ENCODE measurements around the gene RTN4R.
"Not testable (repeated sequence)": the region's sequence is repeated elsewhere in the genome, so short reads cannot be mapped to it uniquely, and the experiment has no call there.

Gene RTN4R

GRCh38 chr22:20269673-20270072 is 1.6 kb upstream of the RTN4R start:
- not testable (repeated sequence) for DNase-seq

- not testable (repeated sequence) for DNase-seq
These were observed 1.1 kb upstream of the RTN4R start for GRCh38 chr22:20269201-20269600.

GRCh38 chr22:20267441-20268278 is 458 bp downstream of the RTN4R start:
- DNase-seq: peak; percentile 1

GRCh38 chr22:20266667-20267440 is 1.3 kb downstream of the RTN4R start:
- DNase-seq: not testable (repeated sequence)

GRCh38 chr22:20265772-20266666 is 2.1 kb downstream of the RTN4R start:
- DNase-seq: not testable (repeated sequence)

GRCh38 chr22:20264614-20265452 is 3.3 kb downstream of the RTN4R start:
- DNase-seq: no peak

GRCh38 chr22:20263404-20264281 is 4.5 kb downstream of the RTN4R start:
- DNase-seq: not testable (repeated sequence)

- no peak for DNase-seq
These were observed 5.5 kb downstream of the RTN4R start for GRCh38 chr22:20262582-20263147.

- no peak for DNase-seq
These were observed 6.1 kb downstream of the RTN4R start for GRCh38 chr22:20261848-20262581.

GRCh38 chr22:20260071-20260765 is 7.9 kb downstream of the RTN4R start:
- no peak for DNase-seq

- no peak for DNase-seq
These were observed 8.8 kb downstream of the RTN4R start for GRCh38 chr22:20259327-20259688.

- DNase-seq: no peak
These were observed 9.4 kb downstream of the RTN4R start for GRCh38 chr22:20258584-20259326.

GRCh38 chr22:20258021-20258299 is 10.2 kb downstream of the RTN4R start:
- DNase-seq: no peak

GRCh38 chr22:20257212-20258020 is 10.7 kb downstream of the RTN4R start:
- DNase-seq: no peak

GRCh38 chr22:20256551-20257211 is 11.4 kb downstream of the RTN4R start:
- no peak for DNase-seq

- DNase-seq: no peak
These were observed 12.1 kb downstream of the RTN4R start for GRCh38 chr22:20256027-20256426.
